GM12873 (cell line): ENCODE data around the gene ATAD2B.

Experiments
- TF ChIP-seq, protein P1 (sequence below): IDR thresholded peaks from 2 replicates; pipeline ENCODE4 v1.5.1; 2012; ENCODE audit warnings: low read depth, mild to moderate bottlenecking, moderate library complexity, low read length, control low read depth; ENCODE audit not compliant: insufficient read depth; ENCODE audit errors: missing control alignments

ATAD2B gene

DNA sequence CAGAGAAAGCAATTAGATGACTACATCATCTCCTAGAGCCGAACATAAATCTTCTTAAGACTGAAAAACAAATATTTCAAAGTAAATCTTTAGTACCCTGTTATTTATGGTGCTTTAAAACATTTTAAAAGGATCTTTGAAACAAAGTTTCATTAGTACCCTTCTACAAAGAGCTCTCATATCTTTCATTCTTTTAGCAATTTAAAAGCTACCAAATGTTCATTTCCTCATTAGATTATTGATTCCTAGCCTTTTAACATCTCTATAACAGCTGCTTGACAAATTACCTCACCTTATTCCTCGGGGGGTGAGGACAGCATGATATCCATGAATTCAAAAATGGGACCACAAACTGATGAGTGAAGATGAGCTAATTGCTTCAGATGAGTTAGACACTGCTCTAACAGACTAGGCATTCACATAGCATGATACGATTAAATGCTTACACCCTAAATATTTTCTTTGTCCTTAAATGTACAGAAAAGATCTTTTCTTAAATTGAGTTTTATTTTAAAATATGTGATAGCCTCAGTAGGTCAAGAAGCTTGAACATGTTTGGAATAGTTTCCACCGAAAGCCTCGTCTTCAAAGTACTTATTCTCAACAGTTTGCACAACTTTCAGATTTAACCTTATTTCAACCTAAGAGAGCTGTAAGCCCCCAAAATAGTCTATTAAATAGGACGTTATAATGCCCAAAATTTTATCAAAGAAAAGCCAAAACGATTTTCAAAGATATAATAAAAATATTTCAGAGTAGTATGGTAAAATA lies 2.1 kb downstream of the ATAD2B start:
- TF ChIP-seq, protein P1, sequence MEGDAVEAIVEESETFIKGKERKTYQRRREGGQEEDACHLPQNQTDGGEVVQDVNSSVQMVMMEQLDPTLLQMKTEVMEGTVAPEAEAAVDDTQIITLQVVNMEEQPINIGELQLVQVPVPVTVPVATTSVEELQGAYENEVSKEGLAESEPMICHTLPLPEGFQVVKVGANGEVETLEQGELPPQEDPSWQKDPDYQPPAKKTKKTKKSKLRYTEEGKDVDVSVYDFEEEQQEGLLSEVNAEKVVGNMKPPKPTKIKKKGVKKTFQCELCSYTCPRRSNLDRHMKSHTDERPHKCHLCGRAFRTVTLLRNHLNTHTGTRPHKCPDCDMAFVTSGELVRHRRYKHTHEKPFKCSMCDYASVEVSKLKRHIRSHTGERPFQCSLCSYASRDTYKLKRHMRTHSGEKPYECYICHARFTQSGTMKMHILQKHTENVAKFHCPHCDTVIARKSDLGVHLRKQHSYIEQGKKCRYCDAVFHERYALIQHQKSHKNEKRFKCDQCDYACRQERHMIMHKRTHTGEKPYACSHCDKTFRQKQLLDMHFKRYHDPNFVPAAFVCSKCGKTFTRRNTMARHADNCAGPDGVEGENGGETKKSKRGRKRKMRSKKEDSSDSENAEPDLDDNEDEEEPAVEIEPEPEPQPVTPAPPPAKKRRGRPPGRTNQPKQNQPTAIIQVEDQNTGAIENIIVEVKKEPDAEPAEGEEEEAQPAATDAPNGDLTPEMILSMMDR = no peak

DNA sequence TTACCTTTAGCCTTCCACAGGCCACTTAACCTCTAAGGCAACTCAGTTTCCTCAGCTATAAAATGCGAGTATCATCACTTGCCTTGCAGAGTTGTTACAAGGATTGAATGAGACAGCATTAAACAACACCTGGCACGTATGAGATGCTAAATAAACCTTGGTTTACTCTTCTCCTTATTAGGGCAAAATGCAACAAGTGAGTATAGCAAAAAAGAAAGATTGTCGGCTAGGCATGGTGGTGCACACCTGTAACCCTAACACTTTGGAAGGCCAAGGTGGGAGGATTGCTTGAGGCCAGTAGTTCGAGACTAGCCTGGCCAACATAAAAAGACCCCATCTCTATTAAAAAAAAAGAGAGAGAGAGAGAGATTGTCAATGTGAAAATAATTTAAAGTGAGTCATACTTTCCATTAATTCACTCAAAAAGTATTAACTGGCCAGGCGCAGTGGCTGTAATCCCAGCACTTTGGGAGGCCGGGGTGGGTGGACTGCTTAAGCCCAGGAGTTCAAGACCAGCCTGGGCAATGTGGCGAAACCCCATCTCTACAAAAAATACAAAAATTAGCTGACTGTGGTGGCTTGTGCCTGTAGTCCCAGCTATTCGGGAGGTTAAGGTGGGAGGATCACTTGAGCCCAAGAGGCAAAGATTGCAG lies 8.0 kb downstream of the ATAD2B start:
- TF ChIP-seq, protein P1 = no peak

DNA sequence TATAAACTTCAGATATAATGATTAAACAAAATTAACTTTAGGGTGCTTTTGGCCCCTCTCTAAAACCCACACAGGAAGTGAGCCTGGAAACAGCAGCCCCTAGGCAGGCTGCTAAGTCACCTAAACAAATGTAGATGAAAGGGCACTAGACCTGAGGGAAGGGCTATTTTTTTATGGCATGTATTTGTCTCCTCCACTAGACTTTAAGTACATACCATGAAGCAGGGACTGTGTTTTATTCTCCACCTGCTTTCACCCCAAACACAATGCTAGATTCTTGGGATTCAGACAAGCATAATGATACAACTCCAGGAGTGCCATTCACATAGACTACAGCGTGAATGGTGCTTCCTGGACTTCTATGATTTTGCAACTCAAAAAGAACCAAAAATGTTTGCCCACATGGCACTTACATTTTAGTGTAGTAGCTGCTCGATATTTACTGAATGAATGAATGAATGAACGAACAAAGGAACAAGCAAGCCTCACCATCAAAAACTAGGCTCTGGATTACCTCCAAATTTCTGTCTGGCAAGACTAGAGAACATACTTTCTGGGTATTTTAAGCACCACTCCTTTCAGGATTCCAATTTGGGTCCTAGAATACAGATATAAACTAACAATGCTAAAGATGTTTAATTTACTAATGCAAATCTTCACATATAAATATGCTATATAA lies 10.1 kb downstream of the ATAD2B start:
- TF ChIP-seq, protein P1 = no peak

DNA sequence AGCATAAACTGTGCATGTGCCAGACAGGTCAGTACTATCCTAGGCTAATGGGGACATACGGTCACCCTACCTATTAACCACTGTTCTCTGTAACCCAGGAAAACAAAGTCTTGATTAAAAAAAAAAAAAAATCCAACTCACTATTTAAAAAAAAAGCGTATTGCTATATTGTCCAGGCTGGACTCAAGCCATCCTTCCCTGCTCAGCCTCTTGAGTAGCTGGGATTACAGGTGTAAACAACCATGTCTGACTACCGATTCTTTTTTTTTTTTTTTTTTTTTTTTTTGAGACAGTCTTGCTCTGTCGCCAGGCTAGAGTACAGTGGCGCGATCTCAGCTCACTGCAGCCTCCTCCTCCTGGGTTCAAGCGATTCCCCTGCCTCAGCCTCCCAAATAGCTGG lies 11.6 kb downstream of the ATAD2B start:
- TF ChIP-seq, protein P1 = no peak

DNA sequence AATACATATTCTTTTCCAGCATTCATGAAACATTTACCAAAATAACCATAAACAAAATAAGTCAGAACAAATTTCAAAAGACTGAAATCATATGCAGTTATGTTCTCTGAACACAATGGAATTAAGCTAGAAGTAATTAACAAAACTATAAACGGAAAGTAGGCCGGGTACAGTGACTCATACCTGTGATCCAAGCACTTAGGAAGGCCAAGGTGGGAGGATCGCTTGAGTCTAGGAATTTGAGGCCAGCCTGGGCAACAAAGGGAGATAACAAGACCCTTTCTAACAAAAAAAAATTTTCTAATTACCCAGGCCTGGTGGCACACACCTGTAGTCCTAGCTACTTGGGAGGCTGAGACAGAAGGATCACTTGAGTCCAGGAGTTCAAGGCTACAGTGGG lies 14.9 kb downstream of the ATAD2B start:
- TF ChIP-seq, protein P1 = no peak

DNA sequence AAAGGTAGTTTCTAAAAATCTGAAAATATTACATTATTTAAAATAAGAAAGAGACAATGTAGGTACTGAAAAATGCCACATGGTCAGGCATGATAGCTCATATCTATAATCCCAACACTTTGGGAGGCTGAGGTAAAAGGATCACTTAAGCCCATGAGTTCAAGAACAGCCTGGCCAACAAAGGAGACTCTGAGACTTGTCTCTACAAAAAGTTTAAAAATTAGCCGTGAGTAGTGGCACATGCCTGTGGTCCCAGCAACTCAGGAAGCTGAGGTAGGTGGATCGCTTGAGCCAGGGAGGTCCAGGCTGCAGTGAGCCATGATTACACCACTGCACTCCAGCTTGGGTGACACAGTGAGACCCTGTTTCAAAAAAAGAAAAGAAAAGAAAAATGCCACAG lies 21.8 kb downstream of the ATAD2B start:
- TF ChIP-seq, protein P1 = no peak

DNA sequence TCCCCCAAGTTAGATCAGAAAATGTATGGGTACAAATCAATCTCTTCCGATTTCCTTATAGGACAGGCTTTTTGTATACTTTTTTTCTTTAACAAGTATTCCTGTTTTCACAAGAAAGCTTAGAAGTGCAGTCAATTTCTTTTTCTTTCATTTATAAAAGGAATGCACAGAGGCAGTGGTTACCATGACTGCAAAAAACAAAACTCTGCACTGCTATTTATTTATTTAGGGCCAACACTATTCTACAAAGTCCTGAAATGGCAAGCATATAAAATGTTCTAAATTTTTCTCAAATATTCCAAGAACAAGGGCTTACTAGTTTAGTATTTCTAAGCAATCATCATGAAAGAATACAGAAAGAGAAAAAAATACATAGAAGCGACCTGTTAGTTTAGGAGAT lies 22.2 kb downstream of the ATAD2B start:
- TF ChIP-seq, protein P1 = no peak
